ENCODE data around the gene TMEM231. TPM values are rescaled to one million over a fixed set of nuclear protein-coding genes. Genes with fewer than 3 reads are reported as not detected.
"Not testable (repeated sequence)": the region's sequence is repeated elsewhere in the genome, so short reads cannot be mapped to it uniquely, and the experiment has no call there.

TMEM231 gene
- total RNA-seq, 1 donor from 2014 or later, result 4.6 TPM

GRCh38 chr16:75535901-75536300, 20.2 kb downstream of the TMEM231 start, which contains the start of gene CHST5:
TSS of gene CHST5 (minus strand) at chr16:75536108. CDS start at chr16:75530384, 5,724 bp downstream.
- no peak for DNase-seq
- intact Hi-C loops (cut with micrococcal nuclease), result no loop called here
- ATAC-seq, result no peak

GRCh38 chr16:75535211-75535843, 20.7 kb downstream of the TMEM231 start:
- DNase-seq (no peak), ATAC-seq (no peak)

DNA sequence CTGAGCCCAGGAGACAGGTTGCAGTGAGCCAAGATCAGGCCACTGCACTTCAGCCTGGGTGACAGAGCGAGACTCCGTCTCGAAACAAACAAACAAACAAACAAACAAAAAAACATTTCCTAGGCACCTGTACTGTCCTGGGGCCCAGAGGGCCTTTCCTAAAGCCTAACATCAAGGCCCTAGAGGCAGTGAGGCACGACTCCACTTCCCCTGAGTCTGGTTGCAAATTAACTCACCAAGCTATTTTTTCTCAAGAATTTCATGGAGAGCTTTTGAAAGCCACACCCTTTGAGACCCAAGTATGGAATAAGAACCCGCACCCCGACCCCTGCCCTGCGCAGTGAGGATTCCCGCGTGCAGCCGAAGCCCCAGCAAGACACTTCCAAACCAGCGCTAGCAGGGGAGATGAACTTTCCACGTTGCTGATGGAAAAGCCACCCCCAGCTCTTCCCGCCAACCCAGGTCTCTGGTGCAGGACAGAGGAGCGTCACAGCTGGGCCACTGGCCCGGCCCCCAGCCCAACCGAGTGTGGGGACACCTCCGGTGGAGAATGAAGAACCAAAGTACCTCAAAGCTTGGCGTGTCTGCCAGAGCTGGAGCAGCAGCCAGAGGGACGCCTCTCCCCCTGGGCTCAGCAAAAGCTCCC, 21.4 kb downstream of the TMEM231 start:
- intact Hi-C loops (cut with micrococcal nuclease), result no loop called here
- no peak for DNase-seq
- ATAC-seq, result no peak

More at GRCh38 chr16:75535211-75535843, 20.7 kb downstream of the TMEM231 start:
- intact Hi-C loops (cut with micrococcal nuclease), result no loop called here

DNA sequence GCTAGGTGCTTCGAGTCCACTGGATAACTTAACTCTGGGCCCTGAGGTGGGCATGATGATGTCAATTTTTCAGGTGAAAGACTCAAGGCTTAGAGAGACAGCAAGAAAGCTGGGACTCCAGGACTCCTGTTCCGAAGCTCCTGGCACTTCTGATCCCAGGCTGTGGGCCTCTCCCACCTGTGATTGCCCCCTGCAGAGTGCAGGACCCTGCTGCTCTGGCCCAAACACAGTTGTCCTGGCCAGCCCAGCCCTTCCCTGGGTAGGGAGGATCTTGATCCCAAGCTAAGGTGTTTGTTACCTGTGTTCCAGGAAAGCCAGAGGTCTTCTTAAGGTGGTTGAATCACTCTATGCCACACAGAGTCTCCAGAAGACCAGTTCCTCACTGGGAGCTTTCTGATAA, 23.3 kb downstream of the TMEM231 start:
- DNase-seq, result no peak
- intact Hi-C loops (cut with micrococcal nuclease), result no loop called here
- no peak for ATAC-seq

DNA sequence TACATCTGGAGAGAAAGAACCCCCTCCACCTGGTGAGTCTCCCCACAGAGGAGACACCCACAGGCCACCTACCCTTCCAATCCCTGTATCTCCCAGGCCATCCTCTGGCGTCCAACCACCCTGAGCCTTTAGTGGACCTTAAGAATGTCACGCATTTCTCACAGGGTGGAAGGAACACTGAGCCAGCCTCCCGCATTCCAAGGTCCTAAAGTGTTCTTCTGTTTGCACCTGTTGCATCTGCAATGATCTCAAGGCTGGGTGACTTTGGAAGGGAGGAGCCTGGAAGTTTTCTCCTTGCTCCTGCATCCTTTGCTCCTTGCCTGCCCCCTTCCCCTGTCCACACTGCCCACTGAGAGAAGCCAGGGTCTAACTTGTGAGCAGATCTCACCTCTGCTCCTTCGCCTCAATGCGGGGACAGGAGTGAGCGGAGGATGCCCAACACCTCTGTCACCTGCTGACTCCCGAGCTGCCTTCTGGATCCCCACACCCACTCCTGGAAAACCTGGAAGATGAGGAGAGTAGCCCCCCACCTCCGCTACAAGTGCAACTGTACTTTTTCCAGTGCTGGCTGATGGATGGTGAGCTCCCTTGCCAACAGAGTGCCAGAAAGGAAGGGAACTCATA, 23.8 kb downstream of the TMEM231 start:
- ATAC-seq (no peak), DNase-seq (no peak)
- intact Hi-C loops (cut with micrococcal nuclease), result no loop called here

DNA sequence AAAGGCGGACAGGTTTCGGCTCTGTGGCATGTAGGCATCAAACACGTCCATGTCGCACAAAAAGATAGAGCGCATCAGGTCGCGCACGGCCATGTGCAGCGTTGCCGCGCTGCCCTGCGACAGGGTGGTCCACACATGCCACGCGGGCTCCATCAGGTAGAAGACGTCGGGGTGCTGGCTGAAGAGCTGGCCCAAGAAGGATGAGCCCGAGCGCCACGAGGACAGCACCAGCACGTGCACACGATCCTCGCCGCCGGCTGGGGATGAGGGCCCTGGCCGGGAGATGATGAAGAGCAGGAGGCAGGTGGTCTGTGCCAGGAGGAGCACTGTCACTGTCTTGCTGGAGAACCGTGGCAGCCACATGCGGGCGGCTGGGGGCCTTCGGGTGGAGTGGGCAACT, 26.1 kb downstream of the TMEM231 start:
- DNase-seq, result no peak
- no peak for ATAC-seq
- intact Hi-C loops (cut with micrococcal nuclease), result no loop called here

DNA sequence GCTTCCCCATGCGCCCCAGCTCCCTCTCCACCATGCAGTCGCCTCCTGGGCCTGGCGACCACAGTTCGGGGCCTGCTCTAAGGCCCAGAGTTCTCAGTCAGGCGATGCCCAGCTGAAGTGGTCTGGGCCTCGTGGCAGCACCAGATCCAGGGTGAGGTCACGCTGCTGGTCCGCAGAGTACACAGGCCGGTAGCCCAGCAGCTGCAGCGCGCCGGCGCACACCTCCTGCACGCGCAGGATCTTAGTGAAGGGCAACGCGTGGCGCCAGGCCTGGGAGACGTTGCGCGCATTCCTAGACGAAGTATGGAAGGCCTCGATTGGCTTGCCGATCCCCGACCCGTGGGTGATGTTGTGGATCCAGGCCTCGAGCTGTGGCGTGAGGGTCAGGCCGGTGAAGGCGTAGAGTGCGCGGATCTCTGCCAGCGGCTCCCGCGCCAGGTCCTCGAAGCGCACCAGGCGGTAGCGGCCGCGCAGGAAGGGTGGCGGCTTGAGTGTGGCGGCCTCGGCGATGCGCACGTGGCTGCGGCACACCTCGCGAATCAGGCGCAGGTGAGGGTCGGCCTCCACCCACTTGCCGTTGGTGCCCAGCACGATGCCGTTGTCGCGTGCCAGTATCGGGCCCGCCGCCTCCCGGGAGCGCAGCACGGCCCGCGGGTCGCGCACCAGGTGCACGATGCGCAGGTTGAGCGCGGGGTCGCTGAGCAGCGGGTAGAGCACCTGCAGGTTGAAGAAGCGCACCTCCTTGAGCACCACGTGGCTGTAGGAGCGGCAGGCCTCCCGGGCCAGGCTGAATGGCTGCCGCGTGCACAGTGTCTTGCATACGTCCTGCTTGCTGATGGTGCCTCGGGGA, 26.8 kb downstream of the TMEM231 start:
- ATAC-seq, result no peak
- intact Hi-C loops (cut with micrococcal nuclease), result no loop called here

DNA sequence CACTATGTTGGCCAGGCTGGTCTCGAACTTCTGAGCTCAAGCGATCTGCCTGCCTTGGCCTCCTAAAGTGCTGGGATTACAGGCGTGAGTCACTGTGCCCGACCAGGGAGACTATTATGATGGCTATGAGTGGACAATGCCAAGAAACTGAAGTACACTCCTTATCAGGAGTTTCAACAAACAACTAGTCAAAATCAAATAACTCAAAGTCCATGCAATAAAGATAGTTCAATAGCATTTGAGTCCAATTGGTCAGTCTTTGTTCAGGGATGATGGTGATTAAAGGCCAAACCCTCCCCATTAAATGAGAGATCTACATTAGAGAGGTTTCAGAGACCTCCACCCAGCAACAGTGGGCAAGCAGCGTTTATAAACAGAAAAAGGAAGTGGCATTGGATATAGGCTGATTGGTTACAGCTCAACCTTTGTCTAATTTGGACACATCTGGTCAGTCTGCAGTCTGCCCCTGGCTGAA, 28.2 kb downstream of the TMEM231 start:
- ATAC-seq (no peak), DNase-seq (no peak)
- intact Hi-C loops (cut with micrococcal nuclease), result no loop called here

More for the DNA sequence above, 26.8 kb downstream of the TMEM231 start:
- DNase-seq, result no peak

DNA sequence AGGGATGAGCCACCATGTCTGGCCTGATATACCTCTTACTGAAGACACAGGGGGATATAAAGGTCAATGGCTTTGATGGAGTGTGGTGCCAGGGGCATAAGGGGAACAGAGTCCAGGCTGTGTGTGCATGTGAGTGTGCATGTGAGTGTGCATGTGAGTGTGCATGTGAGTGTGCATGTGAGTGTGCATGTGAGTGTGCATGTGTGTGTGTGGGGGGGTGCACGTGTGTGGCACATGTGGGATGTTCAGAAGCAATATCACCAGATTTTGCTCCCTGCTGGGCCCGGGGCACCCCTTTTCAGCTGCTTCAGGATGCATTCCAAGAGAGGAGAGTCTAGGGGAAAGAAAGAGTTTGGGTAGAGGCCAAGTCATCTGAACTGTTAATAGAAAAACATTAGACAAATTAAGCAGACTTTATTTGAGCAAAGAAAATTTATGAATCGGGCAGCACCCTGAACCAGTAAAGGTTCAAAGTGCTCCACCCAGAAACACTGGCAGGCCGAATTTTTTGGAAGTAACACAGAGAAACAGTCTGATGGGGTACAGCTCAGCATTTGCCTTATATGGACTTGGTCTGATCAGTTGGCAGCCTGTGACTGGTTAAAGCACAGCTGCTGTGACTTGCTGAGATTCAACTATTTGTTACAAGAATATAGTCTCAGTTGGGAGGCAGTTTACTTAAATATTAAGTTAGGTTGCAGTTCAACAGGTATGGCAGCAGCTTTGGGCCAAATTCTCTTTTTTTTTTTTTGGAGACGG, 29.8 kb downstream of the TMEM231 start:
- DNase-seq, result no peak
- no peak for ATAC-seq
- intact Hi-C loops (cut with micrococcal nuclease), result no loop called here

DNA sequence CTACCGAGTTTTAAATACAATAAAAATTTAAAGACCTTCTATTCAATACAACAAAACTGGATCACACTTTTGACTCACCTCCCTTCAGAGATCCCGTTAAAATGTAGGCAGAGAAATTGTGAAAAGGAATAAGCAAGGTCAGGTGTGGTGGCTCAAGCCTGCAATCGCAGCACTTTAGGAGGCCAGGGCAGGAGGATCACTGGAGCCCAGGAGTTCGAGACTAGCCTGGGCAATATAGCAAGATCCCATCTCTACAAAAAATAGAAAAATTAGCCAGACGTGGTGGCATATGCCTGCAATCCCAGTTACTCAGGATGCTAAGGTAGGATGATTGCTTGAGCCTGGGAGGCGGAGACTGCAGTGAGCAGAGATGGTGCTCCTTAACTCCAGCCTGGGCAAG, 36.9 kb downstream of the TMEM231 start:
- ATAC-seq (no peak), DNase-seq (no peak)
- intact Hi-C loops (cut with micrococcal nuclease), result no loop called here

GRCh38 chr16:75516189-75516966, 39.7 kb downstream of the TMEM231 start:
- peak; percentile 52 for ATAC-seq
- DNase-seq; intact Hi-C loops (cut with micrococcal nuclease): not testable (repeated sequence)

DNA sequence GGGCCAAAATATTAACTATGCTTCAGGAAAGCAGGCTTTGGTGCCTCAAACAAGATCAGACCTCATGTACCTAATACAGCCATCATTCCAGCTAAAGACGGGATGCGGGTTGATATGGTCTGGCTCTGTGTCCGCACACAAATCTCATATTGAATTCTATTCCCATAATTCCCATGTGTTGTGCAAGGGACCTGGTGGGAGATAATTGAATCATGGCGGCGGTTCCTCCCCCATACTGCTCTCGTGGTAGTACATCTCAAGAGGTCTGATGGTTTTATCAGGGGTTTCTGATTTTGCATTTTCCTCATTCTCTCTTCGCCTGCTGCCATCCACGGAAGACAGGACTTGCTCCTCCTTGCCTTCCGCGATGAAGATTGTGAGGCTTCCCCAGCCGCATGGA, 41.8 kb downstream of the TMEM231 start:
- intact Hi-C loops (cut with micrococcal nuclease), result no loop called here
- DNase-seq, result no peak

GRCh38 chr16:75506574-75506973, 49.5 kb downstream of the TMEM231 start:
- intact Hi-C loops (cut with micrococcal nuclease), result no loop called here
- DNase-seq (no peak), ATAC-seq (peak; percentile 83)

More for the DNA sequence above, 41.8 kb downstream of the TMEM231 start:
- no peak for ATAC-seq

GRCh38 chr16:75506107-75506506, 49.9 kb downstream of the TMEM231 start:
- ATAC-seq, result no peak
- intact Hi-C loops (cut with micrococcal nuclease), result no loop called here

DNA sequence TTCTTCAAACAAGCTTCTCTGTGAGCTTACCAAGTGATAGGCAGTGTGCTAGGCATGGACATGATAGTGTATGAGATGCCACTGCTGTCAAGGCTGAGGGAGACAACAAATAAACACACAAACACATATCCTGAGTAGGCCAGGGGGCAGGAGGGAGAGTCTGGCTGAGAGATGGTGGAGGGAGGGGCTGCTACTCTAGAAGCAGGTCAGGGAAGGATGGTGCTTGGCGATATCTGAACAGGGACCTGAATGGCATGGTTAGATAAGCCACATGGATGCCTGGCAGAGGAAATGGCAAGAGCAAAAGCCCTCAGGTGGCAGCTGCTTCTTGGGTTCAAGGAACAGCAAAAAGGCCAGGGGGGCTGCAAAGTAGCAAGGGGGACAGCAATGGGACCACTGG, 52.3 kb downstream of the TMEM231 start:
- ATAC-seq (no peak), DNase-seq (no peak)
- intact Hi-C loops (cut with micrococcal nuclease), result no loop called here

More at GRCh38 chr16:75506107-75506506, 49.9 kb downstream of the TMEM231 start:
- DNase-seq, result no peak

DNA sequence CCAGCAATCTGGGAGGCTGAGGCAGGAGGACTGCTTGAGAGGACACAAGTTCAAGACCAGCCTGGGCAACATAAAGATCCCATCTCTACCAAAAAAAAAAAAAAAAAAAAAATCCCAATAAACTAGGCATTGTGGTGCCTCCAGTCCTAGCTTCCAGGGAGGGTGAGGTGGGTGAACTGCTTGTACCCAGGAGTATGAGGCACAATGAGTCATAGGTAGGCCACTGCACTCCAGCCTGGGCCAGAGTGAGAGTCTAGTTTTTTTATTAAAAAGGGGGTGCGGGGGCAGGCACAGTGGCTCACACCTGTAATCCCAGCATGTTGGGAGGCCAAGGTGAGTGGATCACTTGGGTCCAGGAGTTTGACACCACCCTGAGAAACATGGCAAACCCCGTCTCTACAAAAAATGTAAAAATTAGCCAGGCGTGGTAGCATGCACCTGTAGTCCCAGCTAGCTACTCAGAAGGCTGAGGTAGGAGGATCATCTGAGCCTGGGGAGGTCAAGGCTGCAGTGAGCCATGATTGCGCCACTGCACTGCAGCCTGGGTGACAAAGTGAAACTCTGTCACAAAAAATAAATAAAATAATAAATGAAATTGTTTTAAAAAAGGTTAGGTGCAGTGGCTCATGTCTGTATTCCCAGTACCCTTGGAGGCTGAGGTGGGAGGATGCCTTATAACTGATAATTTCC, 53.0 kb downstream of the TMEM231 start:
- intact Hi-C loops (cut with micrococcal nuclease), result no loop called here
- ATAC-seq (no peak), DNase-seq (no peak)

GRCh38 chr16:75501820-75502219, 54.2 kb downstream of the TMEM231 start:
- DNase-seq (peak; percentile 74), ATAC-seq (peak; percentile 78)
- intact Hi-C loops (cut with micrococcal nuclease), result not testable (repeated sequence)

Measured in left ventricle myocardium superior (tissue), 1 donor.